SH-SY5Y (cell line): ENCODE measurements around the gene MOSMO.
A peak's percentile ranks its signal among the peaks of the same experiment; 100 is the strongest.

ENCODE experiments used
- GATA2 ChIP-seq: IDR thresholded peaks from 2 replicates; pipeline ENCODE4 v1.6.1; 2011; ENCODE audit warnings: mild to moderate bottlenecking, low read depth, low read length
- GATA3 ChIP-seq: IDR thresholded peaks from 2 replicates; pipeline ENCODE4 v1.6.1; 2011; ENCODE audit warnings: low read depth, mild to moderate bottlenecking, low read length, moderate library complexity

MOSMO gene

DNA sequence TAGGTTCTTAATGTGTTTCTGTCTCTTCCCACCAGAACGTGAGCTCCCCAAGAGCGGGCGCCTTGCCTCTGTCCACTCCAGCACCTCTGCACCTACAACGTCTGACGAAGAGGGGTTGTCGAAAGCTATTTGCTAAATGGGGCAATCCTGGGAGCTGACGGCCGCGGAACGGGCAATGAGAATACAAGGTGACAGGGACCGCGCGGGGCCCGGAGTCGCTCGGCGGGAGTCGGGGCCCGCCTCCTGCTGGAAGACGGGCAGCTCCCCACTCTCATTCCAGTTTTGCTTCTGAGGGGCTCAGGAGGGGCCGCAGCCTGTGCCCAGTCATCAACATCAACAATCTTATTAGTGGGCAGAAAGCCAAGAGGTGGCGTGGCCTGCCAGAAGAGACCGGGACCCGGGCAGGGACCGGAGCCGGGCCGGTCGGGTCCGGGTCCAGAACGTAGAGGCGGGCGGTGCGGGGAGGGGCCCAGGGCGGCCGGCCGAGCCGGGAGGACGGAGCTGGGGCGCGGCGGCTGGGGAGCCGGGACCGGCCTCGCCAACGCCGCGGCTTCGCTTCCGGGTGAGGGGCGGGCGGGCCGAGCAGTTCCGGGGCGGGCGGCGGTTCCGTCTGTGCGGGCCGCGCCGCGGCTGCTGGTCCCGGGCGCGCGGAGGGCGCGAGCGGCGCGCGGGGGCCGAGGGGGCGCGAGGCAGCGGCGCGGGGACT lies at the start of gene MOSMO:
MOSMO (plus strand) TSS at position 603 of the 706 bp plus-strand sequence. CDS start 191 bp downstream, outside the sequence.
- peak; percentile 33; the same call in 1 of the 2 replicates for TF ChIP-seq GATA2
- TF ChIP-seq GATA3: no peak

GRCh38 chr16:21959050-21959449 lies 48.9 kb upstream of the MOSMO start:
- TF ChIP-seq GATA3 (no peak), GATA2 (no peak)

DNA sequence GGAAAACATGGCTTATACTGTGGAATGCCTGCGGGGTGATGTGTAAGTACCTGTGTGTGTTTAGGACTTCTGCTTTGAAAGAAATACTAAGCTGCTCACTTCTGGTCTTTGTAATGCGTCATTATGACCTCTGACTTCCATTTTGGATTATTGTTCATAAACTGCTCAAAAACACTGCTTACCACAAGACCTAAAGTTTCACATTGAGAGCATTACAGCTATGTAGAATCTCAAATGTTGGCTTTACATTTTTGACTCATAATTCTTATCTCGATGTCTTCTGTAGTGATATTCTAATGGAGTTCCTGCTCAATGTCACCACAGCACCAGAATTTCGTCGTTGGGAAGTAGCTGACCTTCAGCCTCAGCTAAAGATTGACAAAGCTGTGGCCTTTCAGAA lies 45.4 kb upstream of the MOSMO start:
- TF ChIP-seq GATA2 (no peak), GATA3 (no peak)

DNA sequence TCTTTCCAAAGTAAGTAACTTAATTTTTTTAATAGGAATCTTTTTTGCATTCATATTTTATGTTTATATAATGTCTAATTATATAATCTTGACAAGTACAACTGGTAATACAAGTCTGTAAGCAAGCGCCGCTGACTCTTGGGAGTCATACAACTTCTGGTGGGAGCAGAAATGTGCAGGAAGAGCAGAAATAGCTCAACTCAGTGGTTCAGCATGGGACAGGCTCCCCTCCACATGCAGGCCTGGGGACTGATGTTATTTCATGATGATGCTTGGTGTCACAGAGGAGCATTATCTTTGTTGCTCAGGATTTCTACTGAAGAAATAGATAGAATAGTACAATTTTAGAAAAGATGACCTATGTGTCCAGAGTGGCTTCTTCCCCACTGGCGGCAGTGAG lies 44.0 kb upstream of the MOSMO start:
- TF ChIP-seq GATA2 (no peak), GATA3 (no peak)

- no peak for TF ChIP-seq GATA3
- TF ChIP-seq GATA2: no peak
These were observed 43.6 kb upstream of the MOSMO start for GRCh38 chr16:21964353-21964752.

- TF ChIP-seq GATA3: no peak
- TF ChIP-seq GATA2: no peak
These were observed 36.1 kb upstream of the MOSMO start for GRCh38 chr16:21971856-21972255.

- TF ChIP-seq GATA3: no peak
- TF ChIP-seq GATA2: no peak
These were observed 34.0 kb upstream of the MOSMO start for GRCh38 chr16:21973945-21974344.

DNA sequence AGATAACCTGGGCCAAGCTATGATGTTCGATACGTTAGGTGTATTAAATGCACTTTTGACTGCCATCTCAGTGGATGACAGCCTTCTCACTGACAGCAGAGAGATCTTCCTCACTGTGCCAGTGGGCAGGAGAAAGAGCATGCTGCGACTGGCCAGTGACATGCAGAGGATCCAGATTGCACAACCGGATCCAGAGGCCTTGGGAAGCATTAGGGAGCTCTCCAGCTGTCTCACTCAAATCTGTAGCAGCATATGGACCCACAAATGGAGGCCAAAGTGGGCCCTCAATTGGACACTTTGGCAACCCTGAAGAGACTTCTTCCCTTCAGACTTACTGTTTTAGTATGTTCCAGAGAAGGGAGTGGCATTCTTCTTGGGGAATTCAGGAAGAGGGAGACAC lies 27.9 kb upstream of the MOSMO start:
- TF ChIP-seq GATA2 (no peak), GATA3 (no peak)

GRCh38 chr16:21982108-21982507 lies 25.8 kb upstream of the MOSMO start:
- TF ChIP-seq GATA3 (no peak), GATA2 (no peak)

DNA sequence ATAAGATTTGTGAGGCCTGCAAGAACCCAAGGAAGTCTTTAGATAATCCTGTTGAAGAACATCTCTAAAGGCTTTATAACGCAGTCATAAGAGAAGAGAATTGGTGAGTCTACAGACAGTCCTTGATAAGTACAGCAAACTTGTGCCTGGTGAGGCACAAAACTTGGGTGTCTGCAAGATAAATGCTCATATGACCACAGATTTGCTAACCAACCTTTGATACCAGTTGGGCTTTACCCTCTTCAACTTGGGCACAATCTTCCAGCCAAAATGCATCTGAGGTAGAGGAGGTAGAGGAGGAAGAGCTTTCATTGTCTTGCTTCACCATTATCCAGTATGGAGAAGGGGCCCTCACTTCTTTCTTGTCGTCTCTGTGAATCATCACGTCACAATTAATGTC lies 23.8 kb upstream of the MOSMO start:
- TF ChIP-seq GATA3: no peak
- no peak for TF ChIP-seq GATA2

- TF ChIP-seq GATA3 (no peak), GATA2 (no peak)
These were observed 22.4 kb upstream of the MOSMO start for GRCh38 chr16:21985524-21985923.

DNA sequence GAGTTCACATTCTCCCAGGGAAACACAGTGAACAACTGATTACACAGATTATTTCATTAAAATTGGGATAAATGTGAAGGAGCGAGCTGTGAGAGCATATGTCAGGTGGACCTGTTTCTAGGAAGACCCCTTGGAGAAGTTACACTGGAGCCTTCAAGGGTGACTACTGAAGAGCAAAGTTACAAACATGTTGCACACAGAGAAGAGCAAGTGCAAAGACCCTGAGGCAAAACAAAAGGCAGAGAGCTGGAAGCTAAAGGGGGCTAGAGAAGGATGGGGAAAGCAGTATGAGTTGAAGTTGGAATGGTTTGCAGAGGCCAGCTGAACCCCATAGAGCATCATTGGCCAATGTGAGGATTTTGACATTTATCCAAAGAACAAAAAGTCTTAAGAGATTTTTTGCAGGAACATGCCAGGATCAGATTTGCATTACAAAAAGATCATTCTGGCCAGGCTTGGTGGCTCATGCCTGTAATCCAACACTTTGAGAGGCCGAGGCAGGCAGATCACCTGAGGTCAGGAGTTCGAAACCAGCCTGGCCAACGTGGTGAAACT lies 21.1 kb upstream of the MOSMO start:
- TF ChIP-seq GATA2 (no peak), GATA3 (no peak)

GRCh38 chr16:21987498-21987897 lies 20.4 kb upstream of the MOSMO start:
- TF ChIP-seq GATA2: no peak
- TF ChIP-seq GATA3: no peak

DNA sequence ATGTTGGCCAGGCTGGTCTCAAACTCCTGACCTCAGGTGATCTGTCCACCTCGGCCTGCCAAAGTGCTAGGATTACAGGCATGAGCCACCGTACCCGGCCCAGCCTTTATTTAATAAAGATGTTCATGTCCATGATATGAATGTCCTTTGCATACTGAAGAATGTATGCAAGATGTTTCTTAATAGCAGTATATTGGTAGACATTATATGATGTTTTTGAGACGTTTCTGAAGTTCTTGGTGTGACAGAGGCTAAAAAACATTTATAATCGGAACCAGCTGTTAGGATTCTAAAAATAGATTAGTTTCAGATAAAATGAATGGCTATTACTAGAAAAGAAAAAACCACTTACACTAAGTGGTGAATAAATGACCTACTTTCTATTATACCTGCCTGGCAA lies 18.8 kb upstream of the MOSMO start:
- TF ChIP-seq GATA3 (no peak), GATA2 (no peak)

- no peak for TF ChIP-seq GATA3
- TF ChIP-seq GATA2: no peak
These were observed 18.2 kb upstream of the MOSMO start for GRCh38 chr16:21989751-21990150.

- TF ChIP-seq GATA3 (no peak), GATA2 (no peak)
These were observed 17.4 kb upstream of the MOSMO start for GRCh38 chr16:21990381-21990944.
